ENCODE measurements around the gene ZNF652.
A peak's percentile ranks its signal among the peaks of the same experiment; 100 is the strongest.

The ZNF652 gene

DNA sequence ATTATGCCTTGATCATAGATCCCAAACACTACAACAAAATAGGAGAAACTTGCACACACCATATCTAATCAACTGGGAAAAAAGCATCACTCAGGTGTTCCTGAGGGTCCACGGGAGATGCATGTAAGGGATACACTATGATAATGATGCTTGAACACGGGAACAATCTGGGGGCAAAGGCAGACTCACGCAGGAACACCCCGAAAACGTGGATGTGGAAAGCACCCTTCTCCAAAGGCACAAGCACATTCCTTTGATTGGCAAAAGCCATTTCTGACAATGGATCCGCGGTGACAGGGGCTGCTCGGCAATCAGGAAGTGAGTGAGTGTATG lies 1.3 kb downstream of the ZNF652 start:
- no peaks in the 10 kb centered on the region for H3K27me3 ChIP-seq (replicated peaks; ENCODE audit: insufficient read depth, low read length)
- DNase-seq, result no peak
- TF ChIP-seq EZH2phosphoT487 (IDR thresholded peaks at IDR 0.05; ENCODE audit: low read length), result no peak
- no peak for TF ChIP-seq CTCF (IDR thresholded peaks at IDR 0.05; ENCODE audit: low read length)
- TF ChIP-seq EZH2 (optimal IDR thresholded peaks at IDR 0.05; ENCODE audit: low read depth, low read length), result no peak
- no peaks in the 10 kb centered on the region for H3K9me2 ChIP-seq (replicated peaks; ENCODE audit: insufficient read depth, low read length)
- no peaks in the 10 kb centered on the region for H4K20me1 ChIP-seq (ENCODE audit: insufficient read depth, low read length)
- peak overlapping the region; percentile 85 for H3K9ac ChIP-seq (ENCODE audit: low read length)
- H3K27ac ChIP-seq (ENCODE audit: low read length), result peak overlapping the region; percentile 81; the same call in 1 of the 2 replicates
- H3K36me3 ChIP-seq (replicated peaks; ENCODE audit: insufficient read depth, low read length), result no peaks in the 10 kb centered on the region
- no peaks in the 10 kb centered on the region for H3K9me3 ChIP-seq (replicated peaks; ENCODE audit: insufficient read depth, low read length)
- H3K4me1 ChIP-seq (ENCODE audit: low read length), result peaks cover 34% of the 10 kb centered on the region
- H2AFZ ChIP-seq (ENCODE audit: low read length), result peak overlapping the region; percentile 51; the same call in 1 of the 2 replicates
- H3K4me2 ChIP-seq (ENCODE audit: low read depth, low read length), result peak overlapping the region; percentile 87
- peaks cover 51% of the 10 kb centered on the region for H3F3A ChIP-seq (ENCODE audit: insufficient read depth, low read length)
- peaks cover 56% of the 10 kb centered on the region for H3K79me2 ChIP-seq (ENCODE audit: low read length)
- peak overlapping the region; percentile 80 for H3K4me3 ChIP-seq (ENCODE audit: low read length)

- Histone ChIP-seq H3K27me3 (replicated peaks; ENCODE audit: insufficient read depth, low read length) (no peaks in the 10 kb centered on the region), H3K27ac (ENCODE audit: low read length) (peak overlapping the region; percentile 81; the same call in 1 of the 2 replicates), H3K4me1 (ENCODE audit: low read length) (peaks cover 29% of the 10 kb centered on the region), H3K36me3 (replicated peaks; ENCODE audit: insufficient read depth, low read length) (no peaks in the 10 kb centered on the region), H3K4me3 (ENCODE audit: low read length) (peak overlapping the region; percentile 80), H4K20me1 (ENCODE audit: insufficient read depth, low read length) (no peaks in the 10 kb centered on the region), H3K4me2 (ENCODE audit: low read depth, low read length) (peak overlapping the region; percentile 87), H3K79me2 (ENCODE audit: low read length) (peaks cover 60% of the 10 kb centered on the region), H3F3A (ENCODE audit: insufficient read depth, low read length) (peaks cover 46% of the 10 kb centered on the region), H3K9me2 (replicated peaks; ENCODE audit: insufficient read depth, low read length) (no peaks in the 10 kb centered on the region), H2AFZ (ENCODE audit: low read length) (no peak overlapping the region; the same call in 1 of the 2 replicates), H3K9me3 (replicated peaks; ENCODE audit: insufficient read depth, low read length) (no peaks in the 10 kb centered on the region), H3K9ac (ENCODE audit: low read length) (peak overlapping the region; percentile 85; the same call in 1 of the 2 replicates)
- DNase-seq, result peak; percentile 57
- TF ChIP-seq EZH2phosphoT487 (IDR thresholded peaks at IDR 0.05; ENCODE audit: low read length), result no peak
- TF ChIP-seq CTCF (IDR thresholded peaks at IDR 0.05; ENCODE audit: low read length), result no peak
- no peak for TF ChIP-seq EZH2 (optimal IDR thresholded peaks at IDR 0.05; ENCODE audit: low read depth, low read length)
Observed at GRCh38 chr17:49359990-49360795, 1.9 kb downstream of the ZNF652 start.

DNA sequence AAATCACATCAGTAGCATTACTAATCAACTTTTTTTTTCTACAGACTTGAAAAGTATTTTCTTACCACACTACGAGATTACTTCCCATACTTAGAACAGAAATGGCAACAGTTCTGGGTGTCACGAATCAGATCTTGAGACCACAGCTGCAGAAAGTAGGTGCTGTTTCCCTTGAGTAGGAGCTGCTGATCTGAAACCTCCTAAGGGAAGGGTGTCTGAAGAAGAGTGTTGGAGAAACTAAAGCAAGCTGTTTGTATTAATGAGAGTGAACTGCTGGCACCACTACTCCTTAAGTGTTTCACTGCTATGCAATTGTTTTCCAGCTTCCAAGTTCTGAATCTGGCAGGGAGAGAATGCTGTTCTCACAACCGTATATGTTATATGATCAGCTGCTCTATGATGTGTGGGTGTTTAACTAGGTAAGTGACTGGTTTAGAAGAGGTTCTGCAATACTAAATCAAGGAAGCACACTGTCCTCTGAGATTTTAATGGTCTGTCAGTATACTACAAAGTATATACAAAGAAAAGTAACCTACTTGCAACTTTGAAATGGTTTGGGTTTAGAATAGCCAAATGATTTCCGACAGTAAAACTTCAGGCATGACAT lies 3.3 kb downstream of the ZNF652 start:
- no peaks in the 10 kb centered on the region for H4K20me1 ChIP-seq (ENCODE audit: insufficient read depth, low read length)
- no peaks in the 10 kb centered on the region for H3K9me2 ChIP-seq (replicated peaks; ENCODE audit: insufficient read depth, low read length)
- H3K4me1 ChIP-seq (ENCODE audit: low read length), result peaks cover 27% of the 10 kb centered on the region
- peak overlapping the region; percentile 85; the same call in 1 of the 2 replicates for H3K9ac ChIP-seq (ENCODE audit: low read length)
- peaks cover 46% of the 10 kb centered on the region for H3F3A ChIP-seq (ENCODE audit: insufficient read depth, low read length)
- peak overlapping the region; percentile 60 for H3K27ac ChIP-seq (ENCODE audit: low read length)
- no peaks in the 10 kb centered on the region for H3K9me3 ChIP-seq (replicated peaks; ENCODE audit: insufficient read depth, low read length)
- no peak for TF ChIP-seq CTCF (IDR thresholded peaks at IDR 0.05; ENCODE audit: low read length)
- no peaks in the 10 kb centered on the region for H3K27me3 ChIP-seq (replicated peaks; ENCODE audit: insufficient read depth, low read length)
- H3K36me3 ChIP-seq (replicated peaks; ENCODE audit: insufficient read depth, low read length), result no peaks in the 10 kb centered on the region
- peak; percentile 82 for DNase-seq
- H3K4me3 ChIP-seq (ENCODE audit: low read length), result peak overlapping the region; percentile 80
- peak overlapping the region; percentile 87 for H3K4me2 ChIP-seq (ENCODE audit: low read depth, low read length)
- peaks cover 75% of the 10 kb centered on the region for H3K79me2 ChIP-seq (ENCODE audit: low read length)
- H2AFZ ChIP-seq (ENCODE audit: low read length), result no peak overlapping the region
